Smooth muscle cell (in vitro differentiated cells): ENCODE results near the gene ARHGDIA. TPM values are rescaled to one million over a fixed set of nuclear protein-coding genes. Genes with fewer than 3 reads are reported as not detected.

Experiments
- DNase-seq: peaks from one replicate; lab custom pipeline; 2025; ENCODE audit not compliant: unreplicated experiment; lab: John Stamatoyannopoulos, UW
- H2AFZ ChIP-seq: fragments of 200-600 bp; sonication (generic); 2 replicates; pipeline ENCODE4 v1.6.0; 2016; ENCODE audit warnings: antibody characterized with exemption, low read depth, mild to moderate bottlenecking
- H3F3A ChIP-seq: fragments of 200-600 bp; sonication (generic); 2 replicates; pipeline ENCODE4 v1.6.0; 2017; ENCODE audit warnings: antibody characterized with exemption, low read depth
- H3K27ac ChIP-seq: fragments of 200-600 bp; sonication (generic); 2 replicates; pipeline ENCODE4 v1.5.1; 2016; ENCODE audit warnings: low read depth, mild to moderate bottlenecking
- H3K27me3 ChIP-seq: fragments of 200-600 bp; sonication (generic); 2 replicates; pipeline ENCODE4 v1.6.1; 2016; ENCODE audit warnings: low read depth, mild to moderate bottlenecking
- H3K36me3 ChIP-seq: fragments of 200-600 bp; sonication (generic); 2 replicates; pipeline ENCODE4 v1.5.1; 2016; ENCODE audit warnings: low read depth
- H3K4me1 ChIP-seq: fragments of 200-600 bp; sonication (generic); 2 replicates; pipeline ENCODE4 v1.5.1; 2016; ENCODE audit warnings: low read depth
- H3K4me2 ChIP-seq: fragments of 200-600 bp; sonication (generic); 2 replicates; pipeline ENCODE4 v1.6.0; 2016; ENCODE audit warnings: mild to moderate bottlenecking
- H3K4me3 ChIP-seq: fragments of 200-600 bp; sonication (generic); 2 replicates; pipeline ENCODE4 v1.5.1; 2016; ENCODE audit warnings: mild to moderate bottlenecking
- H3K79me2 ChIP-seq: fragments of 200-600 bp; sonication (generic); 2 replicates; pipeline ENCODE4 v1.6.0; 2016; ENCODE audit warnings: low read depth, mild to moderate bottlenecking
- H3K9ac ChIP-seq: fragments of 200-600 bp; sonication (generic); 2 replicates; pipeline ENCODE4 v1.6.0; 2016; ENCODE audit warnings: low read depth
- H3K9me3 ChIP-seq: fragments of 200-600 bp; sonication (generic); replicated peaks from 2 replicates; pipeline ENCODE4 v1.5.1; 2016; ENCODE audit warnings: low read depth
- H4K20me1 ChIP-seq: fragments of 200-600 bp; sonication (generic); 2 replicates; pipeline ENCODE4 v1.6.0; 2016; ENCODE audit warnings: low read depth
- WGBS: methylation state at CpG from one replicate; pipeline ENCODE4 v1.1.7; 2016; ENCODE audit warnings: low lambda C conversion rate; 5-methylcytosine and 5-hydroxymethylcytosine counted together
- polyA plus RNA-seq: library from polyadenylated mRNA; unstranded; fragments of >200 nt; fragmentation: Nextera tagmentation; extraction: Ambion mirVana; gene quantifications from 2 replicates; pipeline ENCODE4 v1.2.1, GENCODE V29; 2016
- total RNA-seq: library from RNA; depleted of rRNA; stranded (reverse); fragments of >200 nt; gene quantifications from 2 replicates; pipeline ENCODE4 v1.2.3, GENCODE V29; 2014
- TF ChIP-seq, protein P1 (sequence below): fragments of 200-600 bp; sonication (generic); IDR thresholded peaks from 2 replicates; pipeline ENCODE4 v1.5.1; 2017; ENCODE audit warnings: borderline replicate concordance, mild to moderate bottlenecking, antibody characterized with exemption; ENCODE audit not compliant: insufficient read depth, poor library complexity, severe bottlenecking

The ARHGDIA gene
- total and polyA plus RNA-seq, 2 experiments from 2014 or later, result 256 to 360 TPM

DNA sequence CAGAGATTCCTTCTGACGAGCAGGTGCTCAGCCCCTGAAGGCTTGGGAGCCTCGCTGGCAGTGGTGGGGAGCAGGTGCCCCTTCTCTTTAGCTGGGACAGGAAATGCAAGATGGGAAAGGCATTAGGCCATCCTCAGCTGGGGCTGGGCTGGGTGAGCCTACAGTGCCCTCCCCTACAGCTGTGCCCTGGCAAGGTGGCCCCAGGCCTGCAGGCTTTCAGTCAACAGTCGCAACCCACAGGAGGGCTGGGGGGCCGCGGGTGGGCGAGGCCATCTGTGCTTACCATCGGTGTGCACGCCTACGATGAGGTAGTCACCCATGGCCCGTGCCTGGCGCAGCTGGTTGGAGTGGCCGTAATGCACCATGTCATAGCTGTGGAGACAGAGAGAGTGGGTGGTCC lies 38.1 kb upstream of the ARHGDIA start:
- Histone ChIP-seq H3K36me3 (no peaks in the 10 kb centered on the region), H2AFZ (no peak overlapping the region), H3K27ac (no peak overlapping the region), H3K4me2 (no peak overlapping the region), H3K4me3 (no peak overlapping the region), H3K79me2 (peaks cover 10% of the 10 kb centered on the region), H3K9ac (no peak overlapping the region), H3F3A (peaks cover 9% of the 10 kb centered on the region), H3K27me3 (no peaks in the 10 kb centered on the region), H4K20me1 (peaks cover 37% of the 10 kb centered on the region), H3K9me3 (no peaks in the 10 kb centered on the region), H3K4me1 (peaks cover 4% of the 10 kb centered on the region)
- no peak for DNase-seq
- WGBS, result 95% methylated on average over 12 of the region's 12 CpGs
- TF ChIP-seq, protein P1, sequence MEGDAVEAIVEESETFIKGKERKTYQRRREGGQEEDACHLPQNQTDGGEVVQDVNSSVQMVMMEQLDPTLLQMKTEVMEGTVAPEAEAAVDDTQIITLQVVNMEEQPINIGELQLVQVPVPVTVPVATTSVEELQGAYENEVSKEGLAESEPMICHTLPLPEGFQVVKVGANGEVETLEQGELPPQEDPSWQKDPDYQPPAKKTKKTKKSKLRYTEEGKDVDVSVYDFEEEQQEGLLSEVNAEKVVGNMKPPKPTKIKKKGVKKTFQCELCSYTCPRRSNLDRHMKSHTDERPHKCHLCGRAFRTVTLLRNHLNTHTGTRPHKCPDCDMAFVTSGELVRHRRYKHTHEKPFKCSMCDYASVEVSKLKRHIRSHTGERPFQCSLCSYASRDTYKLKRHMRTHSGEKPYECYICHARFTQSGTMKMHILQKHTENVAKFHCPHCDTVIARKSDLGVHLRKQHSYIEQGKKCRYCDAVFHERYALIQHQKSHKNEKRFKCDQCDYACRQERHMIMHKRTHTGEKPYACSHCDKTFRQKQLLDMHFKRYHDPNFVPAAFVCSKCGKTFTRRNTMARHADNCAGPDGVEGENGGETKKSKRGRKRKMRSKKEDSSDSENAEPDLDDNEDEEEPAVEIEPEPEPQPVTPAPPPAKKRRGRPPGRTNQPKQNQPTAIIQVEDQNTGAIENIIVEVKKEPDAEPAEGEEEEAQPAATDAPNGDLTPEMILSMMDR, result no peak

DNA sequence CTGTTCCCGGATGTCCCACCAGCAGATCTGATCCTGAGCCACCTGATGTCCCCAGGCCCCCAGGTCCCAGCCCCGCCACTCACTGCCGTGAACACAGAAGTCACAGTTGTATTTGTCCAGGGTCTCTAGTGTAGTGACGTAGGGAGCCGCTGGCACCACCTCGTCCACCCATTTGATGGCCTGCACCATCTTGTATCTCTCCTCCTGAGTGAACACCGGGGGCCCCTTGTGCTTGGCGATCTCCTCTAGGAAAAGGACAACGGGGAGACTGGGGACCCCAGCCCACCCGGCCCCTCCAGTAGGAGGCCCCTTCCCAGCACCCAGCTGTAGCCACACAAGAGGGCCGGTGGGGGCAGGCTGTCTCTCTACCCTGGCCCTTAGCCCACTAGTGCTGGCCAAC lies 37.7 kb upstream of the ARHGDIA start:
- no peak overlapping the region for H3K4me3 ChIP-seq
- no peak overlapping the region for H3K4me2 ChIP-seq
- H3K27ac ChIP-seq, result no peak overlapping the region
- peaks cover 4% of the 10 kb centered on the region for H3K4me1 ChIP-seq
- no peaks in the 10 kb centered on the region for H3K9me3 ChIP-seq
- peaks cover 9% of the 10 kb centered on the region for H3F3A ChIP-seq
- no peaks in the 10 kb centered on the region for H3K27me3 ChIP-seq
- TF ChIP-seq, protein P1, result no peak
- H3K36me3 ChIP-seq, result no peaks in the 10 kb centered on the region
- DNase-seq, result no peak
- 97% methylated on average over 11 of the region's 11 CpGs for WGBS
- peaks cover 37% of the 10 kb centered on the region for H4K20me1 ChIP-seq
- H3K79me2 ChIP-seq, result peaks cover 10% of the 10 kb centered on the region
- H2AFZ ChIP-seq, result no peak overlapping the region
- H3K9ac ChIP-seq, result no peak overlapping the region

- H3K27ac ChIP-seq, result no peak overlapping the region
- no peak for DNase-seq
- H3K9ac ChIP-seq, result no peak overlapping the region
- peaks cover 26% of the 10 kb centered on the region for H4K20me1 ChIP-seq
- H3K36me3 ChIP-seq, result no peaks in the 10 kb centered on the region
- peaks cover 10% of the 10 kb centered on the region for H3K79me2 ChIP-seq
- TF ChIP-seq, protein P1, result no peak
- no peak overlapping the region for H3K4me3 ChIP-seq
- H2AFZ ChIP-seq, result no peak overlapping the region
- H3K4me2 ChIP-seq, result no peak overlapping the region
- H3K4me1 ChIP-seq, result peaks cover 4% of the 10 kb centered on the region
- WGBS, result 95% methylated on average over 23 of the region's 26 CpGs
- peaks cover 9% of the 10 kb centered on the region for H3F3A ChIP-seq
- no peaks in the 10 kb centered on the region for H3K27me3 ChIP-seq
- no peaks in the 10 kb centered on the region for H3K9me3 ChIP-seq
These were observed 36.3 kb upstream of the ARHGDIA start for GRCh38 chr17:81907219-81908145.
